Endodermal cell (in vitro differentiated cells): ENCODE measurements around the gene SYT3. TPM values are rescaled to one million over a fixed set of nuclear protein-coding genes. Genes with fewer than 3 reads are reported as not detected.

Experiments
- DNase-seq: peaks from one replicate; pipeline ENCODE4 v3.0.0-alpha.2; 2017
- H3K27ac ChIP-seq: 2 replicates; pipeline ENCODE4 v1.5.1; 2013; ENCODE audit warnings: mild to moderate bottlenecking, low read depth, low read length, moderate library complexity
- H3K27me3 ChIP-seq: 2 replicates; pipeline ENCODE4 v1.6.1; 2013; ENCODE audit warnings: mild to moderate bottlenecking, low read length, moderate library complexity; ENCODE audit not compliant: insufficient read depth, control insufficient read depth, poor library complexity, severe bottlenecking
- H3K36me3 ChIP-seq: 2 replicates; pipeline ENCODE4 v1.7.0; 2013; ENCODE audit warnings: mild to moderate bottlenecking, low read length, moderate library complexity; ENCODE audit not compliant: control insufficient read depth, insufficient read depth
- H3K4me1 ChIP-seq: one replicate; pipeline ENCODE4 v1.7.0; 2013; ENCODE audit warnings: low read length; ENCODE audit not compliant: control insufficient read depth, insufficient read depth
- H3K4me3 ChIP-seq: 2 replicates; pipeline ENCODE4 v1.5.1; 2013; ENCODE audit warnings: mild to moderate bottlenecking, low read length, moderate library complexity
- H3K9ac ChIP-seq: 2 replicates; pipeline ENCODE4 v1.6.1; 2013; ENCODE audit warnings: mild to moderate bottlenecking, low read length, moderate library complexity; ENCODE audit not compliant: poor library complexity, severe bottlenecking; ENCODE audit errors: extremely low read depth
- H3K9me3 ChIP-seq: 2 replicates; pipeline ENCODE4 v1.6.1; 2013; ENCODE audit warnings: mild to moderate bottlenecking, low read length, moderate library complexity; ENCODE audit not compliant: control insufficient read depth
- H3K27ac Mint-ChIP-seq: 2 replicates; pipeline ENCODE4 v1.8.0; 2020; ENCODE audit warnings: mixed read lengths
- H3K27me3 Mint-ChIP-seq: 2 replicates; pipeline ENCODE4 v1.8.0; 2021; ENCODE audit warnings: mild to moderate bottlenecking, mixed read lengths; ENCODE audit not compliant: insufficient read depth
- H3K36me3 Mint-ChIP-seq: 2 replicates; pipeline ENCODE4 v1.8.0; 2020; ENCODE audit warnings: low read depth, mixed read lengths
- H3K4me1 Mint-ChIP-seq: 2 replicates; pipeline ENCODE4 v1.8.0; 2020; ENCODE audit warnings: mixed read lengths
- H3K4me3 Mint-ChIP-seq: 2 replicates; pipeline ENCODE4 v1.8.0; 2020; ENCODE audit warnings: mild to moderate bottlenecking, moderate library complexity, mixed read lengths
- H3K9me3 Mint-ChIP-seq: 2 replicates; pipeline ENCODE4 v1.8.0; 2020; ENCODE audit warnings: mild to moderate bottlenecking, mixed read lengths
- WGBS, 2 experiments: methylation state at CpG; one replicate each; pipeline versions ENCODE4 v1.1.5 to v1.1.7; 2013; ENCODE audit warnings: missing lambda C conversion rate in 2 of 2, mixed read lengths in 1 of 2; ENCODE audit not compliant: insufficient coverage in 1 of 2, insufficient read length in 1 of 2; 5-methylcytosine and 5-hydroxymethylcytosine counted together
- total RNA-seq, 2 donors: library from RNA; stranded (reverse); fragmentation: NEBNext Ultra II Directional in 1 of 2; extraction: Animal tissue kit (Norgen Biotek cat#: 25700) in 1 of 2; gene quantifications; 2 replicates in 1 of 2; 3 replicates in 1 of 2; pipeline ENCODE4 v1.2.1, GENCODE V29; 2021
- TF ChIP-seq, protein P1 (sequence below): fragments of 200-600 bp; sonication (generic); conservative IDR thresholded peaks from 2 replicates; pipeline ENCODE4 v1.5.0; 2021; ENCODE audit warnings: antibody characterized with exemption, mild to moderate bottlenecking

Gene SYT3
- total RNA-seq, 2 donors from 2014 or later = 1.7 to 1.9 TPM

DNA sequence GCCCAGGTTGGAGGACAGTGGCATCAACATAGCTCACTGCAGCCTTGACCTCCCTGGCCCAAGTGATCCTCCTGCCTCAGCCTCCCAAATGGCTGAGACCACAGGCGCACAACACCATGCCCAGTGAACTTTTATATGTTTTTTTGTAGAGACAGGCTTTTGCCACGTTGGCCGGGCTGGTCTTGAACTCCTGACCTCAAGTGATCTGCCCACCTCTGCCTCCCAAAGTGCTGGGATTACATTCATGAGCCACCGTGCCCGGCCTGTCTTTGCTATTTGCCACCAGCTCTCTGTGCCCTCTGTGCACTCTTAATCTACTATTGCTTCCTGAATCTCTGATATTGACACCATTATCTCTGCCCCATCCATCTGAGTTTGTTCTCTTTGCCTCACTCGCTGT is 37.2 kb downstream of the SYT3 start:
- H3K9me3 Mint-ChIP-seq = peaks cover 23% of the 10 kb centered on the region
- TF ChIP-seq, protein P1, sequence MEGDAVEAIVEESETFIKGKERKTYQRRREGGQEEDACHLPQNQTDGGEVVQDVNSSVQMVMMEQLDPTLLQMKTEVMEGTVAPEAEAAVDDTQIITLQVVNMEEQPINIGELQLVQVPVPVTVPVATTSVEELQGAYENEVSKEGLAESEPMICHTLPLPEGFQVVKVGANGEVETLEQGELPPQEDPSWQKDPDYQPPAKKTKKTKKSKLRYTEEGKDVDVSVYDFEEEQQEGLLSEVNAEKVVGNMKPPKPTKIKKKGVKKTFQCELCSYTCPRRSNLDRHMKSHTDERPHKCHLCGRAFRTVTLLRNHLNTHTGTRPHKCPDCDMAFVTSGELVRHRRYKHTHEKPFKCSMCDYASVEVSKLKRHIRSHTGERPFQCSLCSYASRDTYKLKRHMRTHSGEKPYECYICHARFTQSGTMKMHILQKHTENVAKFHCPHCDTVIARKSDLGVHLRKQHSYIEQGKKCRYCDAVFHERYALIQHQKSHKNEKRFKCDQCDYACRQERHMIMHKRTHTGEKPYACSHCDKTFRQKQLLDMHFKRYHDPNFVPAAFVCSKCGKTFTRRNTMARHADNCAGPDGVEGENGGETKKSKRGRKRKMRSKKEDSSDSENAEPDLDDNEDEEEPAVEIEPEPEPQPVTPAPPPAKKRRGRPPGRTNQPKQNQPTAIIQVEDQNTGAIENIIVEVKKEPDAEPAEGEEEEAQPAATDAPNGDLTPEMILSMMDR = no peak
- H3K27ac Mint-ChIP-seq = no peak overlapping the region
- peaks cover 60% of the 10 kb centered on the region for H3K27me3 Mint-ChIP-seq
- no peaks in the 10 kb centered on the region for H3K36me3 ChIP-seq
- H3K27ac ChIP-seq = no peak overlapping the region
- H3K9me3 ChIP-seq = peaks cover 10% of the 10 kb centered on the region
- no peak for DNase-seq
- H3K36me3 Mint-ChIP-seq = peaks cover 4% of the 10 kb centered on the region
- H3K9ac ChIP-seq = no peak overlapping the region
- H3K4me3 Mint-ChIP-seq = no peak overlapping the region
- WGBS, 2 experiments = 83 to 85% methylated on average over 5 of the region's 6 CpGs
- no peaks in the 10 kb centered on the region for H3K4me1 ChIP-seq
- peaks cover 10% of the 10 kb centered on the region for H3K27me3 ChIP-seq
- H3K4me1 Mint-ChIP-seq = no peaks in the 10 kb centered on the region
- no peak overlapping the region for H3K4me3 ChIP-seq

DNA sequence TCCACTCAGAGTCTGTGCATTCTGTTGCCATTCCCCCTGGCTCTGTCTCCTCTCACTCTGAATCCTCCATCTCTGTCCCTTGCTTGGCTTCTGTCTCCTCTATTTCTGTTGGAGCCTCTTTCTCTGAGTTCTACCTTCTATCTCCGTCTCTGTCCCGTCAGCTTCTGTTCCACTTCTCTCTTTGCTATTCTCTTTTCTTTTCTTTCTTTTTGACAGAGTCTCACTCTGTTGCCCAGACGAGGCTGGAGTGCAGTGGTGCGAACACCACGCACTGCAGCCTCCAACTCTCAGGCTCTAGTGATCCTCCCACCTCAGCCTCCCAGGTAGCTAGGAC is 37.6 kb downstream of the SYT3 start:
- TF ChIP-seq, protein P1 = no peak
- no peaks in the 10 kb centered on the region for H3K4me1 ChIP-seq
- Mint-ChIP-seq H3K27ac (no peak overlapping the region), H3K4me3 (no peak overlapping the region), H3K4me1 (no peaks in the 10 kb centered on the region), H3K27me3 (peaks cover 56% of the 10 kb centered on the region), H3K9me3 (peaks cover 19% of the 10 kb centered on the region), H3K36me3 (peaks cover 1% of the 10 kb centered on the region)
- H3K27me3 ChIP-seq = peaks cover 6% of the 10 kb centered on the region
- no peak for DNase-seq
- peaks cover 10% of the 10 kb centered on the region for H3K9me3 ChIP-seq
- WGBS, 2 experiments = 81 to 83% methylated on average over 3 to 5 of the region's 5 CpGs
- H3K9ac ChIP-seq = no peak overlapping the region
- H3K36me3 ChIP-seq = no peaks in the 10 kb centered on the region
- no peak overlapping the region for H3K27ac ChIP-seq
- no peak overlapping the region for H3K4me3 ChIP-seq

DNA sequence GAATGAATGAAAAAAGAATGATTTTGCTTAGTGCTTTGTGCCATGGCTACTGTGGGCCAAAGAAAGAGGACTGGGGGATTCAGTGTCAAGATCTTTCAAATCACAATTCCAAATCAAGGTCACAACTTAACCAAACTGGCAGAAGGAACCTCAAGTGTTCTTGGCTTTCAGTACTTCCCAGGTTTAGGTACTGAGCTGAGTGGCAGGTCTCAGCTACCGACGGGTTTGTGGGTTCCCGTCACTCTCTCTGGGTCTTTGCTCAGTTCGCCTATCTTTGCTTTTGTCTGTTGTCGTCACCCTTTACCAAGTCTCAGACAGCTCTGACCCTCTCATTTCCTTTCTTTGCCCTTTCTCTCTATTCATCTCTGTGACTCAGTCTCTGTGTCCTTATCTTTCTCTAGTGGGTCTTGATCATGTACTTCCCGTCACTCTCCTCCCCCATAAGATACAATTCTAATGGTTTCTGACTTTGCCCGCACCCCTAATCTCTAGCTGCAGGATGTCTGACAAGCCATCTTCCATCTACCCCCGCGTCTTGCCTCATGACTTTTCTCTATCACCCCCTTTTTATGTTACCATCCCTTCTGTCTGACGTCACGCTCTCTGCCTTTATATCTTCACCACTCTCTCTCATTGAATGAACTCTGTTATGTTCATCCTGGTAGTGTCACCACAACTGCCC is 38.1 kb downstream of the SYT3 start:
- Mint-ChIP-seq H3K27me3 (peaks cover 51% of the 10 kb centered on the region), H3K4me3 (no peak overlapping the region), H3K27ac (no peak overlapping the region), H3K4me1 (no peaks in the 10 kb centered on the region), H3K36me3 (peaks cover 1% of the 10 kb centered on the region), H3K9me3 (peaks cover 15% of the 10 kb centered on the region)
- Histone ChIP-seq H3K4me3 (no peak overlapping the region), H3K36me3 (no peaks in the 10 kb centered on the region), H3K27me3 (peaks cover 2% of the 10 kb centered on the region), H3K9me3 (peaks cover 10% of the 10 kb centered on the region), H3K4me1 (no peaks in the 10 kb centered on the region), H3K9ac (no peak overlapping the region), H3K27ac (no peak overlapping the region)
- no peak for DNase-seq
- WGBS, 2 experiments = 82 to 85% methylated on average over 11 of the region's 11 CpGs
- TF ChIP-seq, protein P1 = no peak
